Renal pelvis (tissue), 4 donors: ENCODE data around the gene LYRM1. TPM values are rescaled to one million over a fixed set of nuclear protein-coding genes. Genes with fewer than 3 reads are reported as not detected.

Experiments used
- DNase-seq: peaks from one replicate; pipeline ENCODE4 v3.0.0-alpha.2; 2013
- polyA plus RNA-seq, 3 donors: library from polyadenylated mRNA; unstranded; fragments of 120-200 nt; gene quantifications; one replicate each; pipeline ENCODE4 v1.2.1, GENCODE V29; 2013; ENCODE audit not compliant: insufficient read length in 3 of 3

Gene LYRM1
- polyA plus RNA-seq, 3 donors: 46.9 to 48.7 (median 48.1) TPM

DNA sequence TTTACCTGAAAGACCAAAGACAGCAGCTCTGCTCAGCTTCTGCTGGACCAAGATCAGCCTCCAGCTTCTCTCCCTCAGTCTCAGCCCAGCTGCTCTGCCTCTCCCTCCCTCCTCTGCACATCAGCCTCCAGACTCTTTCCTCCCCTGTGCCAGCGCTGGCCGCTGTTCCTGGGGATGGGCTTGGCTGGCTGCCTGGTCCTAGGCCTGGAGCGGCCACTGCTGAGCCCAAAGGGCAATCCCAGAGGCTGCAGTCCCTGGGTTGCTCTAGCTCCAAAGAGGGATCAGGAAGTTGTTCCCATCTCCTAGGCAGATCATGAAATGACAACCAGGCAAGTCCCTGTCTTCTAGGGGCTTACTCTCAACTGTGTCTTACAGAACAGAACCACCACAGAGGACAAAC, 31.7 kb upstream of the LYRM1 start:
- peak; percentile 16 for DNase-seq

DNA sequence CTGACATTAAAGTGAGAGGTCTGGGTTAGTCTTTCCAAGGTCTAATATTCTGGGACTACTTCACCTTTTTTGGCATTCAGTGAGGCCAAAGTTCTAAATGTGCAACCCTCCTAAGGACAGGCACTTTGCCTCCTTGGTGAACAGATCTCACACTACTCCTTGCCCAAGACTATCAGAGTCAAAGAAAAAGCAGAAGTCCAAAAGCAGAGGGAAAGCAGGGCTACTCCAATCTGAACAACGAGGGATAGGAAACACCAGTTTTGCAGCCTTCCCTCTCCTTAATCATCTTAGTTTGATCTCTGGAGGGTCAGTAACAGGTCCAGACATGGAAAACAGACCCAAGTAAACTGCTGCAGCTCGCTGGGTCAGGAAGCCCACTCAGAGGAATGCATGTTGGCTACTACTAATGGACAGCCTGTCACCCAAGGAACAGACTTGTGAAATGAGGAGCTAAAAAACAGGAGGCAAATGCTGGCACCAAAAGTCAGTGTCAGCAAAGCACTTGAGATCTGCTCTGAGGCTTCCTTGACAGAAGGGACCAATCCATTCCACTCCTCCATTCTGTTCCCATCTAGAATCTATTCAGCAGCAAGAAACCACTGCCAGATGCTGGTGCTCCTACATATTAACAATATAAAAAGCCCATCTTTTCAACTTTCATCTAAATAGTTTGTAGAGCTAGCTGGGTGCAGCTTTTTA, 30.3 kb upstream of the LYRM1 start:
- DNase-seq: no peak

DNA sequence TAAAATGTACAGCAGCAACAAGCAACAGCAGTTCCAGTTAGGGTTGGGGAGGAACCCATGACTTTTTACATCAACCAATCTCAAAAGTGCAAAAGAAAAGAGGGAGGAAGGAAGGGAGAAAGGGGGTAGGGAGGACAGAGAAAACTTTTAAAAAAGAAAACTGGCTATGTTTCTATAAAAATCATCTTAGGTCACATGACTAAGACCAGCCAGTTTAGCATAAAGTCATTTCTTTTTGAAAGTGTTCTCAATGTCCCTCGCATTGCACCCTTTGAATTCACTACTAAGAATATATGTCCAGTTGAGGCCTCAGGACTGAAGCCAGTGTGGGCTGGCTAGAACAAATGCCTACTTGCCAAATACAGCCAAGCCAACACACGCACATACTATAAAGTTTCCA, 29.3 kb upstream of the LYRM1 start:
- no peak for DNase-seq

DNA sequence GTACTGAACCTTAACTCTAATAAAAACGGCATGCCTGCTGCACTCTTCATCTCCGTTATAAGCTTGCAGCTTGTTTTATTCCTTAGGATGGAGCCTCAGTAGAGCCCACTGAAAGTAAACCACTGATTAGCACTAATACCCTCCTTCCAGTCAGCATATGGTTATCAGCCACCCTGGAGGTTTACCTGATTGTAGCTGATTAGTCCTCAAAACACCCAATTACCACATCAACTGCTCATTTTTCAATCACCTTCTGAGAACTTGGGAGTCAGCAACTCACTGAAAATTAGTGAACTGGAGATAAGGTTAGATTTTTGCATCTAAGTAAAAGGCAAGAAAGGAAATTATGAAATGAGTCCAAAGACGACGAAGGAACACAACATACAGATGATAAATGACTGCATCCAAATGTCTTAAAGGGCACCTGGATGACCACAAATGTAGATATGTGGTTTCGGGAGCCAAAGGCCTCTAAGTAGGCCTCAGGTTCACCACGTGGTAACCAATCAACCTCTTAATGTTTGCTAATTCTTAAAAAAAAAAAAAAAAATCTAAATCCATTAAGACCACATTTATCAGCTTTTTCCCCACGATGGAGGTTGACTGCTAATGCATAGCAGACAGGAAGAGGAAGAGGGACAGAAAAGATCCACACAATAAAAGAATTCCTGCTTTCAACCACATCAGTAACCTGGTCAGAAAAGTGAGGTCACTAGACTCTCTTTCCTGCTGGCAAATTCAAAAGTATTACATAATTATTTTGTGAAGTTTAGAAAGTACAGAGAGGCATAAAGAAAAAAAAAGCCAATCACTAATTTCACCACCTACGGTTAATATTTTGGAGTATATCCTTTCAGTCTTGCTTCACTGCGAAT, 28.4 kb upstream of the LYRM1 start:
- DNase-seq: no peak

GRCh38 chr16:20873331-20873730, 27.2 kb upstream of the LYRM1 start:
- DNase-seq: no peak

GRCh38 chr16:20874088-20874581, 26.4 kb upstream of the LYRM1 start:
- DNase-seq: no peak

DNA sequence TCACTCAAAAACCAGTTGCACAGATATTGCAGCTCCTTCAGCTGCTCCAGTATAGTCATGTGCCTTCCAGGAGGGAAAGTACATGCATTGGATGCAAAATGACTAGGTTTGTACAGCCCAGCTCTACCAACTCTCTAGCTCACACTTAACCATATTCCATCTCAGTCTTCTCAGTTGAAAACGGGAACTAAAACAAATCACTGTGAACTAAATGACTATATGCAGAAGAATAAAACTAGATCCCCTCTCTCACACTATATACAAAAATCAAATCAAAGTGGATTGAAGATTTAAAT, 25.3 kb upstream of the LYRM1 start:
- no peak for DNase-seq

- peak; percentile 59 for DNase-seq
Measured at GRCh38 chr16:20878682-20879147, 21.9 kb upstream of the LYRM1 start.

DNA sequence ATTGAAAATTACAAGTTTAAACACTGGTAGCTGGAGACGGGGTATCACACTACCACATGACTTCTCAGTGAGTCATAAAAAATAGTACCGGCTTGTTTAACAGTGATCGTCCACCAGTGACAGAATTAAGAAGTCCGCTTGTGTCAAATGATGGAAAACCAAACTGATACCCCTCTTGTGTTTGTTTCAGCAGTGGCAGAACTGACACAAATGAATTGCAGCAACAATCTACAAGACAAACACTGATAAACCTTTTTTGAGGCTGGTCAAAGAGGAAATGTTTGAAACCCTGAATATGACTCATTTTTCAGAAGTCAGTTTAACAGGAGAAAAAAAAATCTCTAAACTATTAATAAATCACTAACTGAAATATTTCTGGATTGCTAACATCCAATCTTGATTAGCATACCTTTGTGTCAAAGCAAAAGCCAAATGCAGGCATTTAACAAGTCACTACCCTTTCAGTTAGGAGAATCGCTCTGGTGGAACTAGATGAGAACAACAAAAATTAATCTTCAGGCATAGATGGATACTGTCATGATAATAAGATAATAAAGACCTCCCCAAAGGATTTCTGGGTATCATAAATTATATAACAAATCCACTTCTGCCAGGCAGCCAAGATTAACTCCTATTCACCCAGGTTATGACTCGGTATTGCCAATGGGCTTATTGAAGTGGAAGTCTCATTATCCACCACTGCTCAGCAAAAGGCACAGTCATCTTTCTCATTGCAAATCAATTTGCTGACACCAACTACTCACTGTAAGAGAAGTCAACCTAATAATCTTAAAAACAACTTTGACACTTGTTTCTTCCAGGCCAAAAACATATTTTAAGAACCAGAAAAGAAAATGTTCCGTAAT, 21.2 kb upstream of the LYRM1 start:
- no peak for DNase-seq

GRCh38 chr16:20880867-20881502, 19.6 kb upstream of the LYRM1 start:
- no peak for DNase-seq

DNA sequence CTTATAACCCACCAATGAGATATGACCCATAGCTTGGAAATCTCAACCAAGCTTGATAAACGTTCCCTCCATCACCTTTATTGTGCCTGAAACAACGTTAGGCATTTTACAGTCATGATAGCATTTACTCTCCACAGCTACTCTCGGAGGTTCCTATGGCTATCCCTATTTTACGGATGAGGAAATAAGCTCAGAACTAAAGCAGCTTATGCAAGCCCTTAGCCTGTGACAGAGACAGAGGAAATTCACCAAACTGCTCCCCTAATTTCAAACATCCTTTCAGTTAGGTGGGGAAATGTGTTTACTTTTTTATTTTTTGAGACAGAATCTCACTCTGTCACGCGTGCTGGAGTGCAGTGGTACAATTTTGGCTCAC, 19.1 kb upstream of the LYRM1 start:
- no peak for DNase-seq

DNA sequence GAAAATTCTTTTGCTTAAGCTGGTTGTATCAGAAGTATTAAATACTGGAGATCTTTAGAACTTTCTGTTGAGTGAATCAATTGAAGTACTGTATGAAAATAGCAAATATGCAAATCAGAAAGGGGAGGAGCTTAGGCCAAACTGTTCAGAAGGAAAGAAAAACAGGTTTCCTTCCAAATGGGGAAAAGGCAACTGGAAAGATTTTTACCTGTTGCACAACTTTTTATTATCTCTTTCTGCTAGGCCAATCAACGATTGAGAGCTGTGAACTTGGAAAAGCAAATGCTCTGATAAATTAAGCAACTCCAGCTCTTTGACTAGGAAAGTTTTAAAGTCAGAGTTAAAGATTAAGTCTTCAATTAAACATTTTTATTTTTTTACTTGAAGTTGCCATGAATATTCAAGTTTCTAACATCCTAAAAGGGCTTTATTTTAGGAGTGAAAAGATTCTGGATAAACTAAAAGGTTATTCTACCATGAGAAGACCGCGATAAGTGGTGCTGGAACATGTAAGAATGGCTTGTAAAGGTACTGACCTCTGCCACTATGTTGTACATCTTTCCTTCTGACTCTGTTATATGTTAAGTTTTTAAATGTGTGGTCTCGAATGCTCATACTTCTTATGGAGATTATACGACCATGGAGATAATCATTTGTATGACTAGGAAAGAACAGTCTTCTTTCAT, 16.9 kb upstream of the LYRM1 start:
- DNase-seq: no peak

GRCh38 chr16:20884240-20884556, 16.4 kb upstream of the LYRM1 start:
- no peak for DNase-seq

GRCh38 chr16:20886320-20886719, 14.3 kb upstream of the LYRM1 start:
- DNase-seq: no peak

- no peak for DNase-seq
Measured at GRCh38 chr16:20887207-20887606, 13.4 kb upstream of the LYRM1 start.

GRCh38 chr16:20889625-20890275, 10.8 kb upstream of the LYRM1 start:
- DNase-seq: no peak

GRCh38 chr16:20894388-20894787, 6.2 kb upstream of the LYRM1 start:
- DNase-seq: no peak

DNA sequence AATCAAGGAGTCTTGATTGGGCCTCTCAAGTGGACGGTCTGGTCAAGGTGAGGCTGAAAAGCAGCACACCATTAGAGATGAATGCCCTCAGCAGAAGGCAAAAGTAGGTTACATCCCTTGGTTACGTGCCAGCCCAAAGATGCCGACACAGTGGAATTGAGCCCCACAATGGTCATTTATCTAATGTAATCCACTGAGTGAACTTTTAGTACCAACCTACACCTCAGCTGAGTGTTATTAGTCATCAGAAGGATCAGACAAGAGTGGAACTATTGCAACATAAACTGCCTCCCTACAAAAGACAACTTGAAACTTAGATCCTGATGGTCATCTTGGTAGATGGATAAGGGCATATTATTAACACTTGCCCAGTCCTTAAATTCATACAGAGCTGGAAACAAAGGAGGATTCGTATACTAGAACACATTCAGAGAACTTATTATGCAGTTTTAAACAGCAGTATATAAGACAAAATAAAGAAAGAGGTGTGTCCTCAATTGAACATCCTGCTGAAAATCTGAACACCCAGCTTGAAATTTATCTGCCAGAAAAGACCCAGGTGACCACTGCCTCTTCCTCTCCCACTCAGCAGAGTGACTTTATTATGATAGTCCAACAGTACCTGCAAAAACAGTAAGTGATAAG, 3.2 kb upstream of the LYRM1 start:
- DNase-seq: no peak

DNA sequence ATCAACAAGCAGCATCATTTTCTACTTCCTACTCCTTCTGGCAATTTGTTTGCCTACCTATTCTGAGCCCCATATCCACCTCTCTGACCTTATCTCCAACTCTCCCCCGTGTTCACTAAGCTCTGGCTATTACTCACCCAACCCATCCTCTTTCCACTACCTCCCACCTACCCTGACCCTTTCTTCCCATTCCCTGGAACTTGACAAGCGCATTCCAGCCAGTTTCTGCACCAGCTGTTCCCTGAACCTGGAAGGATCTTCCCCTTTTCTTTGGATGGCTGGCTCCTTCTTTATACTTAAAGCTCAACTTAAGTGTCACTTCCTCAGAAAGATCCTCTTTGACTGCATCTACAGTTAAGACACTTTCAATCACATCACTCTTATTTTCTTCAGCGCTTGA, 2.6 kb upstream of the LYRM1 start:
- DNase-seq: no peak

- DNase-seq: no peak
Measured at GRCh38 chr16:20899071-20899470, 1.5 kb upstream of the LYRM1 start.
